ENCODE results near the gene UPB1.

The UPB1 gene

DNA sequence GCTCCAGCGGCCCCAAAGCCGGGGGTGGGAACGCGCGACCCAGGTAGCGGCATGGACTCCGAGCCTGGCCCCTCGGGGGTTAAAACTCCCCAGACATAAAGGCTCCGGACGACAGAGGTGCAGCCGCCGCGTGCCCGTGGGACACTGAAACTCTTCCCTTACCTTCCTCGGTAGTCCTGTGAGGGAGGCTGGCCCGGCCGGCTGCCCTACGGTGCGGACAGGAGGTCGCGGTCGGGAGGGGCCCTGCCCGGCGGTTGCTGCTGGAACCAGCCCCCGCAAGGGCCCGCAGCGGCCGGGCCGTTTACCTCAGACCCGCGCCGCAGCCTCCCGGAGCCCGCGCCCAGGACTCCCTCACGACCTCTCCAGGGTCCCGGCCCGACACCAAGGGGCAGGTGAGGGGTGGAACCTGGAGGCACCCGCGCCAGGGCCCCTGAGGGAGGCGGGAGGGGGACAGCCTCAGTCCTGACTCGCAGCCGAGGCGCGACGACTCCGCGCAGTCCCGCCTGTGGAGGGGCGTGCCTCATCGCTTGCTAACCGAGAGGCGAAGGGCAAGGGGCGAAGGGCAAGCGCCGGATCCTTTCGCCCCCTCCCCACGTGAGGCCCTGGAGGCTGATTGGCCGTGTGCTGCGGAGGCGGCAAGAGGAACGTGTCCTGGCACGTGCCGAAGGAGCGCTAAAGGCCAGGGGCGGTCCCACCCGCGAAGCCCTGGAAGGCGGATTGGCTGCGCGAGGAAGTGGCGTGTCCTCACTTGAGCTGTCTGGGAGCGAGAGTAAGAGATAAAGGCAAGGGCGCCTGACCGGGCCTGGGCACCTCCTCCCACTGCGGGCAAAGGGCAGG is at the start of gene UPB1:
Gene UPB1 (plus strand): TSS at position 805 of the 837 bp plus-strand sequence. CDS start 72 bp downstream, outside the sequence.
- DNase-seq (ENCODE audit: low read depth) = no peak

- DNase-seq (ENCODE audit: low read depth) = no peak
Observed at GRCh38 chr22:24445481-24446259, 49.5 kb upstream of the UPB1 start.

DNA sequence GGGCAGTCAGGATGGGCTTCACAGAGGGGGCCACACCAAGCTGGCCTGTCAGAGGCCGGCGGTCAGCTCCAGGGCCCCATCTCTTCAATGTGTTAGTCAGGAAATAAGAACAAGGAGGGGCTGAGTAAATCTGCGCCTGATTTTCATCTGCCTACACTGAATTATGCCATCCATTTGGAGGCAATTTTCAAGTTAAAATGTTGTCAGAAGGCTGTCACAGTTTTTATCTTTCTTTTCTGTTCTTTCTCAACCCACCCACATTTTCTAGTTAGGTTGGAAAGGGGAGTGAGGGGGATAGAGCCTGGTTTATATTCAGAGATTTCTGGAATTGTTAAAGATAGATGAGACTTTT is 48.9 kb upstream of the UPB1 start:
- no peak for DNase-seq (ENCODE audit: low read depth)

GRCh38 chr22:24450610-24451009 is 44.5 kb upstream of the UPB1 start:
- no peak for DNase-seq (ENCODE audit: low read depth)

GRCh38 chr22:24451162-24451561 is 44.0 kb upstream of the UPB1 start:
- no peak for DNase-seq (ENCODE audit: low read depth)

GRCh38 chr22:24453853-24454252 is 41.3 kb upstream of the UPB1 start:
- no peak for DNase-seq (ENCODE audit: low read depth)

- no peak for DNase-seq (ENCODE audit: low read depth)
Observed at GRCh38 chr22:24455039-24455438, 40.1 kb upstream of the UPB1 start.

DNA sequence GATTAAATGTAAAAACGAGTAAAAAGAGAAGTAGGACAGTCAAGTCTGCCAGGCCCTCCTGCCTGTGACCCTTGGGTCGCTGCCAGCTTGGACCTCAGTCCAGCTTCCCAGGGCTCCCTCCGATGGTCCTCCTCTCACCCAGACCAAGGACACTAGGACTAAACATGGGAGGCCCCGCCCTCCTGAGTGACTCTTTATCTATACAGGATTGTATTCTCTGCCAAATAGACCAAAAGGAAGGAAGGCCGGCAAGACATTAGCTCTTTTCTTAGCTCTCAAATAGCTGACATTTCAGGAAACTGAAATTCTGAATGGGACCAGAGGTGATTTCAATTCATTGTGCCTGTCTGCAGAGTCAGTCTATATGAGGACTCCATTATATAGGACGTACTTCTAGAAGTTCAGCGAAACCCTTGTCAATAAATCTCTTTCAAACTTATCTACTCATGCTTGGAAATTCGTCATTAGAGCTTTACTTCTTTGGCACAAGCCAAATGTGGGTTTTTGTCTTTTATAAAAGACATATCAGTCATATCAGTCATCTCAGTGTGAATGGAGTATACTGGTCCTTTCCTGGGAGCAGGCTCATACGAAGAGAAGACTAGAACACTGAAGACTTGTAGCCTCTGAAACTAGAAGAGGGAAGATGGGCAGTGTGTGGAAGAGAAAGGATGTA is 39.2 kb upstream of the UPB1 start:
- DNase-seq (ENCODE audit: low read depth) = no peak

DNA sequence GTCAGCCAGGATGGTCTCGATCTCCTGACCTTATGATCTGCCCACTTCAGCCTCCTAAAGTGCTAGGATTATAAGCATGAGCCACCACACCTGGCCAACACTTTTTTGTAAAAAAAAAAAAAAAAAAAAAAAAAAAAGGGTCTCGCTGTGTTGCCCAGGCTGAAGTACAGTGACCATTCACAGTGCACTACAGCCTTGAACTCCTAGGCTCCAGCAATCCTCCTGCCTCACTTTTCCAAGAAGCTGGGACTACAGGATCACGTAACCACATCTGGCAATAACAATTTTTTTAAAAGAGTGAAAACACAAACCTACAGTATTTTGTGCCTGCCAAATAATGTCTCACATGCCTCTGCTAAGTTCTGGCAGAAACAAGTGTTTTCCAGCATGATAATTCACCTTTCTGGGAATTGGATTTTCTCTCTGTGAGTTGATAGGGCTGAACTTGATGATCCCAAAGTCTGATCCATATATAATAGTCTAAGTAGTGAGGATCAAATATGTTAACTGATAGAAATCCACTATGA is 37.2 kb upstream of the UPB1 start:
- no peak for DNase-seq (ENCODE audit: low read depth)

- no peak for DNase-seq (ENCODE audit: low read depth)
Observed at GRCh38 chr22:24459911-24460310, 35.2 kb upstream of the UPB1 start.

DNA sequence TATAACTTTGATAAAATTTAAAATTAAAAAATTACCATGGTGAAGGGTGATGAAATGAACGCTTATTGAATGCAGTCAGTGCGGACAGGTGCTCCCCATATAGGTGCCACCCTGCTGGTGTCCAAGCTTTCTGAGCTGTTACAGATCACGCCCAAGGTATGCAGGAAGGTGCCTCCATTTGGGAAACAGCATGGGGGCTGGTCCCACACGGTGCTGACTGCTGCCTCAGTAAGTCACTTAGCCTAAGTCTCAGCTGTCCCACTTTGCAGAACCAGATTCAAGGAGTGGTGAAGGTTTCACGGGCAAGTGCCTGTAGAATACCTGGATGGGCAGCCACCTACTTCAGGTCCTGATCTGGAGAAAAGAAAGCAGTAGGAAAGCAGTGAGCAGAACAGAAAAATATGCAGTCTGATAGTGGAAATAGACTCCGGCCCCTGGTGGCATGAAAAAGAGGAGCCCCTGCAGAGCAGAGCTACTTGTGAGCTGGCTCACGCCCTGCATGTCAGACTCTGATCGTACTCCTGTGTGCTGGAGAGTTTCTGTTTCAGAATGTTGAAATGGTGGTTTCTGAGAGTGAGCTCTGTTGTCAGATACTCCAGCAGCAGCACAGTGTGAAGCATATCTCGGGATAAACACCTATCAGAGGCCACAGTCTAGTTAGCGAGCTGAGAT is 34.6 kb upstream of the UPB1 start:
- DNase-seq (ENCODE audit: low read depth) = no peak

- DNase-seq (ENCODE audit: low read depth) = no peak
Observed at GRCh38 chr22:24463071-24463760, 31.9 kb upstream of the UPB1 start.

DNA sequence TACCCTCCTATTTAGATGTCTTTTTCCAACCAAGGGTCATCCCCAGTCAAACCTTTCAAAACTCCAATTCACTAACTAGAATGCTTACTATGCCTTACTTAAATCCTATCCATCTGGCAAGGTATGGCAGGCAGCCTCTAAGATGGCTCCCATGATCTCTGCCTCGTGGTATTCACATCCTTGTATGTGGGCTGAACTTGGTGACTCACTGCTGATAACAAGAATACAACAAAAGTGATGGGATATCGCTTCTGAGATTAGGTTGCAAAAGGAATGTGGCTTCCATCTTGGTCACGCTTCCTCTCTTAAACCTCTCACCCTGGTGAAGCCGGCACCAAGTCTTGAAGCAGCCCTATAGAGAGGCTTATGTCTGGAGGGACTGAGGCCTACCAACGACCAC is 29.6 kb upstream of the UPB1 start:
- DNase-seq (ENCODE audit: low read depth) = no peak

- DNase-seq (ENCODE audit: low read depth) = no peak
Observed at GRCh38 chr22:24465975-24466374, 29.2 kb upstream of the UPB1 start.

DNA sequence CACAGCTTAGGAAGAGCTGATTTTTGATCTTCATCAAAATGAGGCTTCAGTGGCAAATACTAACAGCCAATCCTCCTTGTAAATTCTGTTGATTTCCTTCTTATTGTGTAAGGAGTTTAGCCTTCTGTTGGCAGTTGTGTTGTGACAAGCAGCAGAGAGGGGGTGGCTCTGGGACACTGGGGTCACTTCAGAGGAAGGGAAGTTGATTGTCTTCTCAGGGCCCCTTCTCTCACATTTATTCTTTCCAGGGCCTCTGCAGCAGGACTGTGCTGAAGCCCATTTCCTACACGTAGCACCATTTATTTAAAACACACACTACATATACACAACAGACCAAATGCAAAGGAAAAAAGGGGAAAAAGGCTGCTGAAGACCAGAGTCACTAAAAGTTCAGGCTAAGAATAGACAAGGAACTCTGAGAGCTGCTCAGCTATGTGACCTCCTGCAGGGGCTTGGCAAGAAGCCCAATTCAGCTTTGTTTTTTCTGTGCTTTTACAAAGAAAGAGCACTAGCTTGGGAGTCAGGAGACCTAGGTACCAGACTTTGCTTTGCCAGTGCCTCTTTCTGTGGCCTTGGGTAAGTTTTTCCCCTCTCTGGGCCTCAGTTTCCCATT is 28.3 kb upstream of the UPB1 start:
- DNase-seq (ENCODE audit: low read depth) = no peak

DNA sequence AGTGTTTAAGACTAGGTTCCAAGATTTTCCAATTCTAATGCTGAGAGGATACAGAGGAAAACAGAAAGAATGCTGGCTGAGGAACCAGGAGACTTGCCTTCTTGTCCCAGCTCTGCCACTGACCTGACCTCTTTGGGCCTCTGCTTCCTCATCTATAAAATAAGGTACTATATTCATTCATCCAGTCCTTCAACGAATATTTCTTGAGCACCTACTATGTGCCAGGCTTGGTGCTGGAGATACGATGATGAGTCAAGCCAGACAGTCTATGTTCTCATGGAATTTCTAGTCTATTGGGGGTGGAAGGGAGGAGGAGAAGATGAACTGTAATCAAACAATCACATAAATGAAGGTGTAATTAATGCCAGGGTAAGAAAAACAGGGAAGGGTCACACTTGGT is 27.8 kb upstream of the UPB1 start:
- no peak for DNase-seq (ENCODE audit: low read depth)

- DNase-seq (ENCODE audit: low read depth) = no peak
Observed at GRCh38 chr22:24471570-24471969, 23.6 kb upstream of the UPB1 start.

GRCh38 chr22:24473284-24473683 is 21.8 kb upstream of the UPB1 start:
- DNase-seq (ENCODE audit: low read depth) = no peak

GRCh38 chr22:24474221-24474620 is 20.9 kb upstream of the UPB1 start:
- no peak for DNase-seq (ENCODE audit: low read depth)

DNA sequence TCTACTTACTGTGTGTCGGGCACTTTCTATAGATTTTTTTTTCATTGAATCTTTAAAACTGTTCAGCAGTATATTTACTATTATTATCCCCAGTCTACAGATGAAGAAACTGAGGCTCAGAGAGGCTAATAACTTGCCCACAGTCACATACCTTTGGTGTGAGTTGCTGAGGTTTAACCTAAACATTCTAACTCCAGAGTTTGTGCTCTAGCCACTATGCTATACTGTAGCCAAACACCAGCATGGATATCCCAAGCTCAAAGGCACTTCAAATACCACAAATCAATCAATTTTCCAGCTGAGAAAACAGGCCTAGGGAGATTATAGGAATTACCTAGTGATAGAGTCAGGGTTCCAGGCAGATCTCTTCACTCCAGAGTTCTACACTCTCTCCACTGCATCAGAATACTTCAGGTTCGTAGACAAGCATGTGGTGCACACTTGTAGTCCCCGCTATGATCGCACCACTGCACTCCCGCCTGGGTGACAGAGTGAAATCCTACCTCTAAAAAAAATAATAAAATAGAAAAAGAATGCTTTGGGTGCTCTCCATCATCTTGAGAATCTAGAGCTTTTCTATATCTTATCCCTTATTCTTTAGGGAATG is 20.4 kb upstream of the UPB1 start:
- no peak for DNase-seq (ENCODE audit: low read depth)

GRCh38 chr22:24481641-24482040 is 13.5 kb upstream of the UPB1 start:
- DNase-seq (ENCODE audit: low read depth) = no peak
